ENCODE results near the gene EXD3.

- TF ChIP-seq CTCF (IDR thresholded peaks at IDR 0.05) (no peak), PBX3 (IDR thresholded peaks at IDR 0.05) (no peak), POLR2AphosphoS2 (conservative IDR thresholded peaks at IDR 0.05; ENCODE audit: low read length) (no peak), ELK1 (IDR thresholded peaks at IDR 0.05; ENCODE audit: low read depth, low read length) (no peak), POLR2A (IDR thresholded peaks at IDR 0.05; ENCODE audit: low read length) (no peak), CEBPB (IDR thresholded peaks at IDR 0.05) (no peak), USF2 (IDR thresholded peaks at IDR 0.05) (no peak)
Observed at GRCh38 chr9:137409515-137409914, 13.4 kb downstream of the EXD3 start.
